Mammary epithelial cell (primary cell): ENCODE data around the gene EML5.

Experiments
- CTCF ChIP-seq, 2 donors: IDR thresholded peaks in 1 of 2; conservative IDR thresholded peaks in 1 of 2; 2 replicates each; pipeline ENCODE4 v1.5.1; 2011 to 2012; ENCODE audit warnings: inconsistent platforms in 2 of 2, low read length in 2 of 2, mild to moderate bottlenecking in 2 of 2, control low read depth in 1 of 2, low read depth in 1 of 2; ENCODE audit not compliant: insufficient read depth in 1 of 2; ENCODE audit errors: extremely low read depth in 1 of 2
- EZH2 ChIP-seq: IDR thresholded peaks from 2 replicates; pipeline ENCODE4 v1.6.1; 2012; ENCODE audit warnings: low read length, inconsistent platforms, borderline replicate concordance

GRCh38 chr14:88707088-88707487 is 85.7 kb downstream of the EML5 start:
- TF ChIP-seq EZH2 (no peak), CTCF (conservative IDR thresholded peaks at IDR 0.05 in 1 of 2, IDR thresholded peaks at IDR 0.05 in 1 of 2; ENCODE audit: extremely low read depth in 1 of 2, insufficient read depth in 1 of 2, low read depth in 1 of 2, low read length in 2 of 2) (no peak)
